Astrocyte of the spinal cord (primary cell): ENCODE measurements around the gene LMBRD1.
A peak's percentile ranks its signal among the peaks of the same experiment; 100 is the strongest.
"Not testable (repeated sequence)": the region's sequence is repeated elsewhere in the genome, so short reads cannot be mapped to it uniquely, and the experiment has no call there.

Source experiments
- DNase-seq: peaks from one replicate; pipeline ENCODE4 v3.0.0; 2011; ENCODE audit warnings: low read depth, low spot score
- H3K4me3 ChIP-seq: 2 replicates; pipeline ENCODE4 v1.5.1; 2011; ENCODE audit warnings: low read depth, mild to moderate bottlenecking, low read length, moderate library complexity
- CTCF ChIP-seq: IDR thresholded peaks from 2 replicates; pipeline ENCODE4 v1.5.1; 2012; ENCODE audit warnings: low read depth, mild to moderate bottlenecking, low read length, inconsistent platforms
- in situ Hi-C: cut with HindIII; loops from 2 replicates; pipeline ENCODE4 v1.10.0; 2017; ENCODE audit warnings: low sequenced_read_pairs

Gene LMBRD1

GRCh38 chr6:69791065-69791471 is 5.7 kb downstream of the LMBRD1 start:
- no peak overlapping the region for H3K4me3 ChIP-seq
- DNase-seq = peak; percentile 18
- in situ Hi-C loops = no loop called here
- TF ChIP-seq CTCF = no peak

- no peak for TF ChIP-seq CTCF
- no peak overlapping the region for H3K4me3 ChIP-seq
- in situ Hi-C loops = no loop called here
- no peak for DNase-seq
Observed at GRCh38 chr6:69790629-69791028, 6.2 kb downstream of the LMBRD1 start.

- DNase-seq = no peak
- in situ Hi-C loops = no loop called here
- no peak for TF ChIP-seq CTCF
- H3K4me3 ChIP-seq = no peak overlapping the region
Observed at GRCh38 chr6:69789578-69789977, 7.2 kb downstream of the LMBRD1 start.

- DNase-seq, in situ Hi-C loops, H3K4me3 ChIP-seq: not testable (repeated sequence)
Observed at GRCh38 chr6:69787436-69787835, 9.4 kb downstream of the LMBRD1 start.

- no peak for TF ChIP-seq CTCF
- DNase-seq = no peak
- in situ Hi-C loops = no loop called here
- no peak overlapping the region for H3K4me3 ChIP-seq
Observed at GRCh38 chr6:69785697-69786096, 11.1 kb downstream of the LMBRD1 start.

- DNase-seq = no peak
- no peak overlapping the region for H3K4me3 ChIP-seq
- TF ChIP-seq CTCF = no peak
- in situ Hi-C loops = no loop called here
Observed at GRCh38 chr6:69784595-69785377, 12.0 kb downstream of the LMBRD1 start.

GRCh38 chr6:69783108-69783507 is 13.7 kb downstream of the LMBRD1 start:
- no peak for TF ChIP-seq CTCF
- in situ Hi-C loops = no loop called here
- H3K4me3 ChIP-seq = no peak overlapping the region
- no peak for DNase-seq
